GM18502 (cell line): Measurements from ENCODE around the gene DNAJC28.
"Not testable (repeated sequence)": the region's sequence is repeated elsewhere in the genome, so short reads cannot be mapped to it uniquely, and the experiment has no call there.

ENCODE experiments used
- ATAC-seq: cut with Tn5 transposase; IDR thresholded peaks from one replicate; pipeline ENCODE4 v1.9.1; 2021; ENCODE audit warnings: mild to moderate bottlenecking; ENCODE audit not compliant: unreplicated experiment, poor library complexity

Gene DNAJC28

GRCh38 chr21:33481314-33481943, 10.1 kb downstream of the DNAJC28 start:
- ATAC-seq = no peak

GRCh38 chr21:33480481-33481103, 10.9 kb downstream of the DNAJC28 start:
- no peak for ATAC-seq

GRCh38 chr21:33479679-33480480, 11.6 kb downstream of the DNAJC28 start, which contains the start of gene TMEM50B:
TMEM50B (minus strand) TSS chr21:33479974; CDS start chr21:33468885, 11,089 bp downstream.
- ATAC-seq = peak; percentile 91

- peak; percentile 25 for ATAC-seq
Observed at GRCh38 chr21:33478935-33479678, 12.4 kb downstream of the DNAJC28 start.

DNA sequence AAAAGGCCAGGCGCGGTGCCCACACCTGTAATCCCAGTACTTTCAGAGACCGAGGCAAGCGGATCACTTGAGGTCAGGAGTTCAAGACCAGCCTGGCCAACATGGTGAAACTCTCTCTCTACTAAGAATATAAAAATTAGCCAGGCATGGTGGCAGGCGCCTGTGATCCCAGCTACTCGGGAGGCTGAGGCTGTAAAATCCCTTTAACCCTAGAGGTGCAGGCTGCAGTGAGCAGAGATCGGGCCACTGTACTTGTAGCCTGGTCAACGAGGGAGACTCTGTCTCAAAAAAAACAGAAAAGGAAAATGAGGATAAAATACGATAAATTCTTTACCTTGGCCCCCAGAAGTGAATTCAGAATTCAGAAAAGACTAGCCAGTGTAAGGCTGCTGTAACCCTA, 13.3 kb downstream of the DNAJC28 start:
- no peak for ATAC-seq

- no peak for ATAC-seq
Observed at GRCh38 chr21:33477066-33477465, 14.4 kb downstream of the DNAJC28 start.

- no peak for ATAC-seq
Observed at GRCh38 chr21:33473344-33473743, 18.2 kb downstream of the DNAJC28 start.

GRCh38 chr21:33470701-33471100, 20.8 kb downstream of the DNAJC28 start:
- no peak for ATAC-seq

DNA sequence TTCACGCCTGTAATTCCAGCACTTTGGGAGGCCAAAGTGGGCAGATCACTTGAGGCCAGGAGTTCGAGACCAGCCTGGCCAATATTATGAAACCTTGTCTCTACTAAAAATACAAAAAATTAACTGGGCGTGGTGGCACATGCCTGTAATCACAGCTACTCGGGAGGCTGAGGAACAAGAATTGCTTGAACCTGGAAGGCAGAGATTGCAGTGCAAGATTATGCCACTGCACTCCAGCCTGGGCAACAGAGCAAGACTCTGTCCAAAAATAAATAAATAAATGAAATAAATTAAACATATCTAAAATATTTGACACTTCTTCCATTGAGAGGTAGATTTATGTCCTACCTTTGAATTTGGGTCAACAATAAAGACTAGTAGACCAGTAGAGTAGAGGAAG, 22.3 kb downstream of the DNAJC28 start:
- not testable (repeated sequence) for ATAC-seq

DNA sequence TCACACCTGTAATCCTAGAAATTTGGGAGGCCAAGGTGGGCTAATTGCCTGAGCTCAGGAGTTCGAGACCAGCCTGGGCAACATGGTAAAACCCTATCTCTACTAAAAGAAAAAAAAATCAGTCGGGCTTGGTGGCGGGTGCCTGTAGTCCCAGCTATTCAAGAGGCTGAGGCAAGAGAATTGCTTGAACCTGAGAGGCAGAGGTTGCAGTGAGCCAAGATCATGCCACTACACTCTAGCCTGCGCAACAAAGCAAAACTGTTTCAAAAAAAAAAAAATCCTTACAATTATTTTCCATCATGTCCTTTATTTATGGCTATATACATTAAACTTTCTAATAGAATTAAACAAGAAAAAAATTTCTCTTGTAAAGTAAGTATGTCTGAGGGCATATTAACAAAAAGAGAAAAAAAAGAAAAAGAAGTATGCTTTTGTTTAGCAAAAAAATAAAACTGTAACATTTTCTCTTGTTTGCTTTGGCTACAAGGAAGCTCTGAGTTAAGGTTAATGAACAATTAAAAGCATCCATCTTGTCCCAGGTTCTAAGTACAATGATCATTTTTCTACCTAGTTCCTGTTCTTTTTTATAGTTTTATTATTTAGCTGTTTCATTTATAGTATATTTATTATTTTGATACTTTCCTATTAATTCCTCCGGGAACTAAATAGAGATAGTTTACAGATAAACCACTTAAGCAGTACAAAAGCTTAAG, 29.8 kb downstream of the DNAJC28 start:
- no peak for ATAC-seq

- ATAC-seq = no peak
Observed at GRCh38 chr21:33458861-33459260, 32.7 kb downstream of the DNAJC28 start.

- ATAC-seq = no peak
Observed at GRCh38 chr21:33455686-33456446, 35.6 kb downstream of the DNAJC28 start.

GRCh38 chr21:33452362-33452761, 39.2 kb downstream of the DNAJC28 start:
- ATAC-seq = no peak

GRCh38 chr21:33451634-33452071, 39.9 kb downstream of the DNAJC28 start:
- ATAC-seq = no peak

GRCh38 chr21:33449616-33450015, 41.9 kb downstream of the DNAJC28 start:
- ATAC-seq = no peak

DNA sequence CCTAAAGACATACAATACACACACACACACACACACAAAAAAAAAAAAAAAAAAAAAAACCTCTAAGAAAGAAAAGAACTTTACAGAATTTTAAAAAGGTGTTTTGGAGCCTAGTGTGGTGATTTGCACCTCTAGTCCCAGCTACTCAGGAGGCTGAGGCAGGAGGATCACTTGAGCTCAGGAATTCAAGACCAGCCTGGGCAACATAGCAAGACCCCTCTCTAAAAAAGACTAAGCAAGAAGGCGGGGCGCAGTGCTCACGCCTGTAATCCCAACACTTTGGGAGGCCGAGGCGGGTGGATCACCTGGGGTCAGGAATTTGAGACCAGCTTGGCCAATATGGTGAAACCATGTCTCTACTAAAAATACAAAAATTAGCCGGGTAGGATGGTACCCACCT, 44.9 kb downstream of the DNAJC28 start:
- ATAC-seq = not testable (repeated sequence)

DNA sequence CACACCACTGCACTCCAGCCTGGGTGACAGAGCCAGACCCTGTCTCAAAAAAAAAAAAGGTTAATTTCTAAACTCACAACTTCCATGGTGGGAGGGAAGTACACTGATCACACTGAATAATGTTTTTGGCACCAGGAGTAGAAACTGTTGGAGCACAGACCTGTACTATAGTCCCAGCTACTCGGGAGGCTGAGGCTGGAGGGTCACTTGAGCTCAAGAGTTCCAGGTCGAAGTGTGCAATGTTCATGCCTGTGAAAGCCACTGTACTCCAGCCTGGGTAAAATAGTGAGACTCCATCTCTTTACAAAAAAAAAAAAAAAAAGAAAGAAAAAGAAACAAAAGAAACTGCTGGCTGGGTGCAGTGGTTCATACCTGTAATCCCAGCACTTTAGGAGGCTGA, 47.0 kb downstream of the DNAJC28 start:
- no peak for ATAC-seq

DNA sequence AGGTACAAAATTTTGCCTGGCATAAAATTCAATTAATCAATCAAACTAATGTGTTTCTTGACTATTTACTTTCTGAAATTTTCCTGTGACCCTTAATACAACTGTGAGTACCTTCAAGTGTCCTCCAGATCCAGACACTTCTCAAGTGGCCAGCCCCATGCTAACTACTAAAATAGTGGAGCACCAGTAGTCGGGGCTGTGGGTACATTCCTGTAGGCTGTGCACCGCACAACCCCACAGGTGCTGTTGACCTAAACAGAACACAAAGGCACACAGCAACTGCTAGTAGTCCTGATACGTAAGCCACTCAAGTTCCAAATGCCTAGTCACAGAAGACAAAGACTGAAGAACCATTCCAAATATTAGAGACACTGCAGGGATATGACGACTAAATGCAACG, 48.3 kb downstream of the DNAJC28 start:
- no peak for ATAC-seq
